Glutamatergic neuron (in vitro differentiated cells): ENCODE measurements around the gene XPNPEP3. TPM values are rescaled to one million over a fixed set of nuclear protein-coding genes. Genes with fewer than 3 reads are reported as not detected.
"Not testable (repeated sequence)": the region's sequence is repeated elsewhere in the genome, so short reads cannot be mapped to it uniquely, and the experiment has no call there.

Experiments used
- DNase-seq: peaks from one replicate; pipeline ENCODE4 v3.0.0; 2022
- H3K27ac Mint-ChIP-seq: one replicate; pipeline ENCODE4 v1.8.0; 2020; ENCODE audit warnings: mild to moderate bottlenecking, mixed read lengths, inconsistent platforms; ENCODE audit not compliant: unreplicated experiment
- H3K27me3 Mint-ChIP-seq: one replicate; pipeline ENCODE4 v1.8.0; 2020; ENCODE audit warnings: mild to moderate bottlenecking, moderate library complexity, mixed read lengths, inconsistent platforms; ENCODE audit not compliant: unreplicated experiment
- H3K36me3 Mint-ChIP-seq: one replicate; pipeline ENCODE4 v1.8.0; 2020; ENCODE audit warnings: mild to moderate bottlenecking, mixed read lengths, inconsistent platforms; ENCODE audit not compliant: unreplicated experiment
- H3K4me1 Mint-ChIP-seq: one replicate; pipeline ENCODE4 v1.8.0; 2020; ENCODE audit warnings: mild to moderate bottlenecking, low read depth, mixed read lengths, inconsistent platforms; ENCODE audit not compliant: unreplicated experiment
- H3K4me3 Mint-ChIP-seq: one replicate; pipeline ENCODE4 v1.8.0; 2020; ENCODE audit warnings: mild to moderate bottlenecking, mixed read lengths, inconsistent platforms; ENCODE audit not compliant: unreplicated experiment
- H3K9me3 Mint-ChIP-seq: one replicate; pipeline ENCODE4 v1.8.0; 2020; ENCODE audit warnings: mild to moderate bottlenecking, moderate library complexity, mixed read lengths, inconsistent platforms; ENCODE audit not compliant: unreplicated experiment
- total RNA-seq: library from RNA; stranded (reverse); fragmentation: NEBNext Ultra II Directional; extraction: Animal tissue kit (Norgen Biotek cat#: 25700); gene quantifications from one replicate; pipeline ENCODE4 v1.2.1, GENCODE V29; 2021; ENCODE audit not compliant: unreplicated experiment
- TF ChIP-seq, protein P1 (sequence below): fragments of 200-600 bp; sonication (generic); IDR thresholded peaks from one replicate; pipeline ENCODE4 v1.5.0; 2021; ENCODE audit not compliant: partially characterized antibody, unreplicated experiment

XPNPEP3 gene
- total RNA-seq, 1 donor from 2014 or later = 20.7 TPM

DNA sequence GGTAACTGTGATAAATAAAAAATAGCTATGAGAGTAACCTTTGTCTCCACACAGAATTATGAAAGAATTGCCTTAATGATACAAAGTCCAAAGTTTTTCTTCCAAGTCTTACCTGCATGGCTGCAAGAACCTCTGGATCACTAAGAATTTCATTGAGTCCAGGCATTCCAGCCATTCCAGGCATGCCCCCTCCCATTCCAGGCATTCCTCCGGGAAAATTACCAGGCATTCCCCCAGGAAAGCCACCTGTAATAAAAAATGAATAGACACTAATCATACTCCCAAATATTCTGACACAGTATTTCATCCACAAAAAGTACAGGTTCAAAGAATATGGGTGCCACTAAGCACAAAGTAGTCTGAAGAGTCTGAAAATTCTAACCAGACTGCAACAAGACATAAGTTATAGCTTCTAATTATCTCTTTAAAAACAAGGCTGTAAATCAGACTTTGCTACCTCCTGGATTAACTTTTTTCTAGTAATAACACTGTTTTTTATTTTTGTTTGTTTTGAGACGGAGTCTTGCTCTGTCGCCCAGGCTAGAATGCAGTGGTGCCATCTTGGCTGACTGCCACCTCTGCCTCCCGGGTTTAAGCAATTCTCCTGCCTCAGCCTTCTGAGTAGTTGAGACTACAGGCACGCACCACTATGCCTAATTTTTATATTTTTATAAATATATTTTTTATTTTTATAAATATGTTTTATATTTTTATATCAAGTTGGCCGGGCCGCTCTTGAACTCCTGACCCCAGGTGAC, 29.8 kb upstream of the XPNPEP3 start:
- no peak overlapping the region for H3K27ac Mint-ChIP-seq

DNA sequence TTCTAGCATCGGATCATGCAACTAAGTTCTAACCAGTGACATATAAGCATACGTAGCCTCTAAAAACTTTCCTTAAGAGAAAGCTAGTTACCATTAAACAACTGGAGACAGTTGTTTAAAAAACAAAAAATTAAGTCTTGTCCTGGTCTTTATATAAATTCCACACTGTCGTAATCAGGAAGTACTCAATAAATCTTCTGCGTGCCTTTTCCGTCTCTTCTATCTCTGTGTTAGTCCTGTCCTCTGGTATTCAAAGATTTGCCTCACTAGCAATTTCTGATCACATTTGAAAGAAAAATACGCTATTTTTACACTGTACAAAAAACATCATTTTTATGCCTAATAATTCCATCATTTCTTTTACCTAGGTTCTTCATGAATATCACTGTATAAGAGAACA, 27.8 kb upstream of the XPNPEP3 start:
- Mint-ChIP-seq H3K27me3 (no peaks in the 10 kb centered on the region), H3K4me1 (no peaks in the 10 kb centered on the region), H3K27ac (no peak overlapping the region), H3K36me3 (no peaks in the 10 kb centered on the region), H3K9me3 (no peaks in the 10 kb centered on the region), H3K4me3 (no peak overlapping the region)
- DNase-seq = no peak
- TF ChIP-seq, protein P1, sequence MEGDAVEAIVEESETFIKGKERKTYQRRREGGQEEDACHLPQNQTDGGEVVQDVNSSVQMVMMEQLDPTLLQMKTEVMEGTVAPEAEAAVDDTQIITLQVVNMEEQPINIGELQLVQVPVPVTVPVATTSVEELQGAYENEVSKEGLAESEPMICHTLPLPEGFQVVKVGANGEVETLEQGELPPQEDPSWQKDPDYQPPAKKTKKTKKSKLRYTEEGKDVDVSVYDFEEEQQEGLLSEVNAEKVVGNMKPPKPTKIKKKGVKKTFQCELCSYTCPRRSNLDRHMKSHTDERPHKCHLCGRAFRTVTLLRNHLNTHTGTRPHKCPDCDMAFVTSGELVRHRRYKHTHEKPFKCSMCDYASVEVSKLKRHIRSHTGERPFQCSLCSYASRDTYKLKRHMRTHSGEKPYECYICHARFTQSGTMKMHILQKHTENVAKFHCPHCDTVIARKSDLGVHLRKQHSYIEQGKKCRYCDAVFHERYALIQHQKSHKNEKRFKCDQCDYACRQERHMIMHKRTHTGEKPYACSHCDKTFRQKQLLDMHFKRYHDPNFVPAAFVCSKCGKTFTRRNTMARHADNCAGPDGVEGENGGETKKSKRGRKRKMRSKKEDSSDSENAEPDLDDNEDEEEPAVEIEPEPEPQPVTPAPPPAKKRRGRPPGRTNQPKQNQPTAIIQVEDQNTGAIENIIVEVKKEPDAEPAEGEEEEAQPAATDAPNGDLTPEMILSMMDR = no peak

More for the DNA sequence above, 29.8 kb upstream of the XPNPEP3 start:
- H3K4me3 Mint-ChIP-seq = no peak overlapping the region
- no peaks in the 10 kb centered on the region for H3K9me3 Mint-ChIP-seq
- H3K27me3 Mint-ChIP-seq = no peaks in the 10 kb centered on the region
- H3K36me3 Mint-ChIP-seq = no peaks in the 10 kb centered on the region
- no peak for DNase-seq
- TF ChIP-seq, protein P1 = no peak
- H3K4me1 Mint-ChIP-seq = no peaks in the 10 kb centered on the region

DNA sequence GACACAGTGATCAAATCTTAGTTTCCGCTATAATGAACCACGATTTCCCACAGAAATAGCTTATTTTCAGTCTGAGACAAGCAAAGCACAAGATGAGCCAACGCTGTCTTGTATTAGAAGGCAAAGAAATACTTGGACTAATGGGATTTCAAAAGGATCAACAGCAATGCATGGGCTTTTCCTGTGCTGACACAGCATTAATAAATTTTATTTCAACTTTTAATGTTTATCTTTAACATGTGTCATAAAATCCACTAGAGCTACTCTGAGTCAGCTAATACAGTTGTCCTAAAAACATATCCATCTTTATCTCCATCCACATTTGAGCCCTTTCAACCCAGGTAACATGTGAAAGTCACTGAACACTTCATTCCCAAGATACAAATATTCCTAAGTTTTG, 22.3 kb upstream of the XPNPEP3 start:
- TF ChIP-seq, protein P1 = no peak
- no peak for DNase-seq
- H3K9me3 Mint-ChIP-seq = no peaks in the 10 kb centered on the region
- no peaks in the 10 kb centered on the region for H3K27me3 Mint-ChIP-seq
- no peaks in the 10 kb centered on the region for H3K4me1 Mint-ChIP-seq
- no peaks in the 10 kb centered on the region for H3K36me3 Mint-ChIP-seq
- H3K27ac Mint-ChIP-seq = no peak overlapping the region
- H3K4me3 Mint-ChIP-seq = no peak overlapping the region

DNA sequence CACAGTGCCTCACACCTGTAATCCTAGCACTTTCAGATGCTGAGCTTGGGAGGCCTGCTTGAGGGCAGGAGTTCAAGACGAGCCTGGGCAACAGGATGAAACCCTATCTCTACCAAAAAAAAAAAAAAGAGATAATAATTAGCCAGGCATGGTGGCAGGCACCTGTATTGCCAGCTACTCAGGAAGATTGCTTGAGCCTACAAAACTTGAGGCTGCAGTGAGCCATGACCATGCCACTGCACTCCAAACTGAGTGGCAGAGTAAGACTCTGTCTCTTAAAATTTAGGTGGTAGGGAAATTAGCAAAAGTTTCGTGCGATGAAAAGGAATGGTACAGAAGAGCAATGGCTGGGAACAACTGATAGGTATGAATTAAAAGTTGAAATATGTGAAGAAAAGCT, 18.5 kb upstream of the XPNPEP3 start:
- Mint-ChIP-seq H3K27ac (no peak overlapping the region), H3K4me1 (no peaks in the 10 kb centered on the region), H3K9me3 (no peaks in the 10 kb centered on the region), H3K36me3 (no peaks in the 10 kb centered on the region), H3K4me3 (no peak overlapping the region), H3K27me3 (no peaks in the 10 kb centered on the region)
- no peak for DNase-seq
- TF ChIP-seq, protein P1 = no peak

DNA sequence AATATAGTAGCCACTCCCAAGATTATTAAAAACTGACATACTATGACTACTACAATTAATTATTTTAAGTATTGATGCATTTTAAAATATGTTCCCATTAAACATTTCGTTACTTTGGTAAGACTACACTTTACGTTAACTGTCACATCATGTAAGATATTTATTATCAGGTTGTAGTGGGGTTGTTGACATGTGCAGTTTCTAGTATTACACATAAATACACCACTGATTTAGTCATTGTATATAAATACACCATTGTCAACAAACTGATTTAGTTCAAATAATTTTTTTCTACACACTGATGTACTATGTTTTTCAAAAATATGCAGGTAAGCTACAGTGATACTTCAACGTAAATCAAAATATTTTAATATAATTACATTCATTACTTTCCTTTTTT, 12.0 kb upstream of the XPNPEP3 start:
- Mint-ChIP-seq H3K9me3 (no peaks in the 10 kb centered on the region), H3K4me1 (no peaks in the 10 kb centered on the region), H3K27me3 (no peaks in the 10 kb centered on the region), H3K4me3 (no peak overlapping the region), H3K27ac (no peak overlapping the region), H3K36me3 (no peaks in the 10 kb centered on the region)
- TF ChIP-seq, protein P1 = no peak
- no peak for DNase-seq

DNA sequence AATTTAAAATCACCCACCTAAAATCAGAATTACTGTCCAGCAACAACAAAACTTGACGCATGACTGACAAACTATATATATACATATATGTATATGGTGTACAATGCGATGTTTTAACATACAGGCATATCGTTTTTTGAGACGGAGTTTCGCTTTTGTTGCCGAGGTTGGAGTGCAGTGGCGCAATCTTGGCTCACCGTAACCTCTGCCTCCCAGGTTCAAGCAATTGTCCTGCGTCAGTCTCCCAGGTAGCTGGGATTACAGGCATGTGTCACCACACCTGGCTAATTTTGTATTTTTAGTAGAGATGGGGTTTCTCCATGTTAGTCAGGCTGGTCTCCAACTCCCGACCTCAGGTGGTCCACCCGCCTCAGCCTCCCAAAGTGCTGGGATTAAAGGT, 11.1 kb upstream of the XPNPEP3 start:
- H3K27me3 Mint-ChIP-seq = not testable (repeated sequence)

More for the DNA sequence above, 11.1 kb upstream of the XPNPEP3 start:
- not testable (repeated sequence) for H3K9me3 Mint-ChIP-seq, DNase-seq, H3K4me1 Mint-ChIP-seq, H3K36me3 Mint-ChIP-seq, H3K27ac Mint-ChIP-seq, H3K4me3 Mint-ChIP-seq
